ENCODE data around the gene FAM200C.

FAM200C gene

DNA sequence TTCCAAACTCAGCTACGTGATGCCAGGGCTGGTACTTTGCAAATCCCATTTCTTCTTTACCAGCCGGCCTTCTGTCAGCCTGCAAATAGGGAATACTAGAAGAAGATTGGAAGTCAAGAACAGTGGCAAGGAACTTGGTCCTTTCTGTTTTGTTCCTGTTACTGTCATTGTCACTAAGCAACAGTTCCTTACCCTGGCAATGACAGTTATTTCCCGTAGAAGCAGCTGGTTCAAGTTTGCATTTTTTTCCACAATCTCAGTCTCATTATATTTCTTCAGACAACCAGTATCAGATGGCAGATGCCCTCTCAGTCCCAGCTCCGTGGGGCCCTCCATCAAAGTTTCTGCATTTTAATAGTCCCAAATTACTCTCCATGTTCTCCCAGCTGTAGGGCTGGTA is 20.3 kb downstream of the FAM200C start:
- Histone ChIP-seq H3K9me3 (ENCODE audit: insufficient read depth, low read depth, low read length) (no peaks in the 10 kb centered on the region), H3K27me3 (ENCODE audit: insufficient read depth, low read length) (no peaks in the 10 kb centered on the region), H3K9ac (ENCODE audit: low read length) (no peak overlapping the region), H3K27ac (ENCODE audit: low read depth, low read length) (no peak overlapping the region), H3K4me2 (ENCODE audit: low read length) (no peak overlapping the region), H3K14ac (ENCODE audit: low read length) (no peak overlapping the region), H4K8ac (ENCODE audit: low read depth, low read length) (no peak overlapping the region), H3K18ac (ENCODE audit: low read length) (no peak overlapping the region), H3K23ac (ENCODE audit: low read length) (no peak overlapping the region), H3K36me3 (ENCODE audit: control insufficient read depth in 1 of 2, insufficient read depth in 2 of 2, low read length in 2 of 2) (no peaks in the 10 kb centered on the region), H4K91ac (ENCODE audit: low read depth, low read length) (no peak overlapping the region), H2BK12ac (ENCODE audit: low read length) (no peak overlapping the region), H2BK5ac (ENCODE audit: low read depth, low read length, poor library complexity) (no peak overlapping the region), H4K12ac (ENCODE audit: low read depth, low read length) (no peak overlapping the region), H3K4ac (ENCODE audit: low read depth, low read length) (no peak overlapping the region), H3K4me3 (ENCODE audit: low read depth, low read length) (no peak overlapping the region), H3K4me1 (ENCODE audit: control insufficient read depth in 1 of 2, insufficient read depth in 2 of 2, low read length in 2 of 2) (no peaks in the 10 kb centered on the region), H3K79me2 (ENCODE audit: control insufficient read depth, insufficient read depth, low read length, poor library complexity) (no peaks in the 10 kb centered on the region), H2BK120ac (ENCODE audit: insufficient read depth, low read length, poor library complexity) (no peak overlapping the region), H2AFZ (ENCODE audit: insufficient read depth, low read length, poor library complexity) (no peak overlapping the region), H3K79me1 (ENCODE audit: low read length) (no peaks in the 10 kb centered on the region), H2AK5ac (ENCODE audit: low read length) (no peak overlapping the region)
- WGBS (ENCODE audit: extremely low coverage, insufficient coverage, insufficient read length), result no CpG with 5 or more reads among the region's 4 CpGs
- peak; percentile 11 to 66 for DNase-seq

DNA sequence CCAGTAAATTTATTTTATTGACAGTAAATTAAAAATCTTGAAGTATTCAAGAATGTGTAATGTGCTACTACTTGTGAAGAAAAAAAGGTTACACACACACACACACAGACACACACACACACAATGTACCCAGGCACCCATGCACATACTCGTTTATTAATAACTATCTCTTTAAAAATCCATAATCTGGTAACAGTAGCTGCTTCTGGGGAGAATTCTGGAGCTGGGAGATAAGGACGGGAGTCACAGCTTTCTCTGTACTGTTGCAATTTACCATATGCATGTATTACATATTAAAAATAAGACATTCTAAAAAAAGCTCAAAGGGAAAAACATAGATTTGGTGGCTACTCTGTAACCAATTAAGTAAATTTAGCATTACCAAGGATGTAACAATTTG is 21.5 kb downstream of the FAM200C start:
- H3K18ac ChIP-seq (ENCODE audit: low read length), result no peak overlapping the region
- H3K9ac ChIP-seq (ENCODE audit: low read length), result no peak overlapping the region
- H3K4me3 ChIP-seq (ENCODE audit: low read depth, low read length), result no peak overlapping the region
- H2BK5ac ChIP-seq (ENCODE audit: low read depth, low read length, poor library complexity), result no peak overlapping the region
- no peak overlapping the region for H3K14ac ChIP-seq (ENCODE audit: low read length)
- no peaks in the 10 kb centered on the region for H3K27me3 ChIP-seq (ENCODE audit: insufficient read depth, low read length)
- H3K4me1 ChIP-seq (ENCODE audit: control insufficient read depth in 1 of 2, insufficient read depth in 2 of 2, low read length in 2 of 2), result no peaks in the 10 kb centered on the region
- H2BK12ac ChIP-seq (ENCODE audit: low read length), result no peak overlapping the region
- no peaks in the 10 kb centered on the region for H3K79me1 ChIP-seq (ENCODE audit: low read length)
- WGBS (ENCODE audit: extremely low coverage, insufficient coverage, insufficient read length), result no CpG with 5 or more reads among the region's 2 CpGs
- no peaks in the 10 kb centered on the region for H3K9me3 ChIP-seq (ENCODE audit: insufficient read depth, low read depth, low read length)
- no peaks in the 10 kb centered on the region for H3K36me3 ChIP-seq (ENCODE audit: control insufficient read depth in 1 of 2, insufficient read depth in 2 of 2, low read length in 2 of 2)
- H3K23ac ChIP-seq (ENCODE audit: low read length), result no peak overlapping the region
- no peak overlapping the region for H2AFZ ChIP-seq (ENCODE audit: insufficient read depth, low read length, poor library complexity)
- H4K12ac ChIP-seq (ENCODE audit: low read depth, low read length), result no peak overlapping the region
- H3K4ac ChIP-seq (ENCODE audit: low read depth, low read length), result no peak overlapping the region
- no peak overlapping the region for H2BK120ac ChIP-seq (ENCODE audit: insufficient read depth, low read length, poor library complexity)
- H4K91ac ChIP-seq (ENCODE audit: low read depth, low read length), result no peak overlapping the region
- H3K79me2 ChIP-seq (ENCODE audit: control insufficient read depth, insufficient read depth, low read length, poor library complexity), result no peaks in the 10 kb centered on the region
- H3K27ac ChIP-seq (ENCODE audit: low read depth, low read length), result no peak overlapping the region
- no peak for DNase-seq
- no peak overlapping the region for H4K8ac ChIP-seq (ENCODE audit: low read depth, low read length)
- H3K4me2 ChIP-seq (ENCODE audit: low read length), result no peak overlapping the region
- no peak overlapping the region for H2AK5ac ChIP-seq (ENCODE audit: low read length)

DNA sequence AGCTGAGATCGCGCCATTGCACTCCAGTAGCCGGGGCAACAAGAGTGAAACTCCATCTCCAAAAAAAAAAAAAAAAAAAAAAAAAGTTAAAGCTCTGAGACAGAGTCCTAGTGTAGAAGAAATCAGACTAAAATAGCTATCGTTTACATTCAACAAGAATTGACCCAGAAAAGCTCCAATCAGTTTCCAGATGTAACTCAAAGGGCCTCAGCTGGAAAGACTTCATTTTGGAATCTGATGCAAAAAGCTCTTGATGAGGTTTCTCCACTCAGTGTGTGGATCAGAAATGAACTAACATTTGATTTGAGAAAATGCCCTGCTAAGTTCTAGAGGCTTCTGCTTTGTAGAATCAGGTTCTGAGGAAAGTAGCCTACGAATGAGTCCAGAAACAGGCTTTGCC is 22.2 kb downstream of the FAM200C start:
- Histone ChIP-seq H3K14ac (ENCODE audit: low read length) (no peak overlapping the region), H2BK120ac (ENCODE audit: insufficient read depth, low read length, poor library complexity) (no peak overlapping the region), H3K4me3 (ENCODE audit: low read depth, low read length) (no peak overlapping the region), H3K18ac (ENCODE audit: low read length) (no peak overlapping the region), H2AK5ac (ENCODE audit: low read length) (no peak overlapping the region), H4K91ac (ENCODE audit: low read depth, low read length) (no peak overlapping the region), H3K36me3 (ENCODE audit: control insufficient read depth in 1 of 2, insufficient read depth in 2 of 2, low read length in 2 of 2) (no peaks in the 10 kb centered on the region), H2BK12ac (ENCODE audit: low read length) (no peak overlapping the region), H3K9me3 (ENCODE audit: insufficient read depth, low read depth, low read length) (no peaks in the 10 kb centered on the region), H3K79me1 (ENCODE audit: low read length) (no peaks in the 10 kb centered on the region), H3K4me1 (ENCODE audit: control insufficient read depth in 1 of 2, insufficient read depth in 2 of 2, low read length in 2 of 2) (no peaks in the 10 kb centered on the region), H3K4me2 (ENCODE audit: low read length) (no peak overlapping the region), H3K4ac (ENCODE audit: low read depth, low read length) (no peak overlapping the region), H4K8ac (ENCODE audit: low read depth, low read length) (no peak overlapping the region), H2AFZ (ENCODE audit: insufficient read depth, low read length, poor library complexity) (no peak overlapping the region), H3K9ac (ENCODE audit: low read length) (no peak overlapping the region), H3K23ac (ENCODE audit: low read length) (no peak overlapping the region), H3K27me3 (ENCODE audit: insufficient read depth, low read length) (no peaks in the 10 kb centered on the region), H4K12ac (ENCODE audit: low read depth, low read length) (no peak overlapping the region), H3K79me2 (ENCODE audit: control insufficient read depth, insufficient read depth, low read length, poor library complexity) (no peaks in the 10 kb centered on the region), H2BK5ac (ENCODE audit: low read depth, low read length, poor library complexity) (no peak overlapping the region), H3K27ac (ENCODE audit: low read depth, low read length) (no peak overlapping the region)
- no peak for DNase-seq
- no CpG with 5 or more reads among the region's 5 CpGs for WGBS (ENCODE audit: extremely low coverage, insufficient coverage, insufficient read length)

DNA sequence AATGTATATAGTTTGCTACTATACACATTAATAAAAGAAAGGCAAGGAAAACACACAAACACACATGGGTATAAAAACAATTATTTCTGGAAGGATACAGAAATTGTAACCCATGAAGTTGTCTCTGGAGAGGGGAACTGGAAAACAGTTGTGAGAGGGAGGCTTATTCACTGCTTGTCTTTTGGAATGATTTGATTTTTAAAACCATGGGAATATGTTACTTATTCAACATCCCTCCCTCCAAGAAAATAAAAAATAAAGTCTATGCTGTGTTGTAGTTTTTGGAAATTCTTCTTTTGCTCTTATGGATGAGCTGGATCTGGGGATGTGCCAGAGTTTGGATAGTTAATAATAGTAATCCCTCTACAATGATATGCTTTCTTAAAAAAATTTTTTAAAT is 23.4 kb downstream of the FAM200C start:
- Histone ChIP-seq H3K9ac (ENCODE audit: low read length) (no peak overlapping the region), H2AK5ac (ENCODE audit: low read length) (no peak overlapping the region), H4K8ac (ENCODE audit: low read depth, low read length) (no peak overlapping the region), H3K4me1 (ENCODE audit: control insufficient read depth in 1 of 2, insufficient read depth in 2 of 2, low read length in 2 of 2) (no peaks in the 10 kb centered on the region), H3K79me1 (ENCODE audit: low read length) (no peaks in the 10 kb centered on the region), H4K91ac (ENCODE audit: low read depth, low read length) (no peak overlapping the region), H3K36me3 (ENCODE audit: control insufficient read depth in 1 of 2, insufficient read depth in 2 of 2, low read length in 2 of 2) (no peaks in the 10 kb centered on the region), H2AFZ (ENCODE audit: insufficient read depth, low read length, poor library complexity) (no peak overlapping the region), H2BK120ac (ENCODE audit: insufficient read depth, low read length, poor library complexity) (no peak overlapping the region), H3K18ac (ENCODE audit: low read length) (no peak overlapping the region), H3K14ac (ENCODE audit: low read length) (no peak overlapping the region), H3K4me3 (ENCODE audit: low read depth, low read length) (no peak overlapping the region), H3K79me2 (ENCODE audit: control insufficient read depth, insufficient read depth, low read length, poor library complexity) (no peaks in the 10 kb centered on the region), H4K12ac (ENCODE audit: low read depth, low read length) (no peak overlapping the region), H3K27me3 (ENCODE audit: insufficient read depth, low read length) (no peaks in the 10 kb centered on the region), H3K27ac (ENCODE audit: low read depth, low read length) (no peak overlapping the region), H3K4me2 (ENCODE audit: low read length) (no peak overlapping the region), H2BK5ac (ENCODE audit: low read depth, low read length, poor library complexity) (no peak overlapping the region), H3K4ac (ENCODE audit: low read depth, low read length) (no peak overlapping the region), H3K23ac (ENCODE audit: low read length) (no peak overlapping the region), H2BK12ac (ENCODE audit: low read length) (no peak overlapping the region), H3K9me3 (ENCODE audit: insufficient read depth, low read depth, low read length) (no peaks in the 10 kb centered on the region)
- DNase-seq, result no peak

DNA sequence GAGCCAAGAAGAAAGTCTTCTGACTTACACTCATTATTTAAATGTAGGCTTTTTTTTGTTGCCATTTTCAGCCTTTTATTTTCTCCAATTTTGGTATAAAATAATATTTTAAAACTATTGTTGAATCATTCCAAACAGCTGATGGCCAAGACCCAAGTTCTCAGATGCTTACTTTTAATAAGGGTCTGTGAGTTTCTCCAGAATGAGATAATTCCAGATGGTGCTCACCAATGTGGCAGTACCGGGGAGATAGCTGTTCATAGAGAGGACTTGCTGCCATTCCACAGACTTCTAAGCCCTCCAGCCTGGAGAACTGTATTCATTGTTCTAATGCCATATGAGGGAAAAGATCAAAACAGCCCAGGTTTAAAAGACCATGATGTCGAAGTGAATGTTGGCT is 24.2 kb downstream of the FAM200C start:
- Histone ChIP-seq H2BK120ac (ENCODE audit: insufficient read depth, low read length, poor library complexity) (no peak overlapping the region), H2AFZ (ENCODE audit: insufficient read depth, low read length, poor library complexity) (no peak overlapping the region), H3K14ac (ENCODE audit: low read length) (no peak overlapping the region), H3K27ac (ENCODE audit: low read depth, low read length) (no peak overlapping the region), H2BK12ac (ENCODE audit: low read length) (no peak overlapping the region), H3K36me3 (ENCODE audit: control insufficient read depth in 1 of 2, insufficient read depth in 2 of 2, low read length in 2 of 2) (no peaks in the 10 kb centered on the region), H4K12ac (ENCODE audit: low read depth, low read length) (no peak overlapping the region), H4K91ac (ENCODE audit: low read depth, low read length) (no peak overlapping the region), H2AK5ac (ENCODE audit: low read length) (no peak overlapping the region), H3K4me3 (ENCODE audit: low read depth, low read length) (no peak overlapping the region), H3K23ac (ENCODE audit: low read length) (no peak overlapping the region), H3K79me1 (ENCODE audit: low read length) (no peaks in the 10 kb centered on the region), H2BK5ac (ENCODE audit: low read depth, low read length, poor library complexity) (no peak overlapping the region), H3K79me2 (ENCODE audit: control insufficient read depth, insufficient read depth, low read length, poor library complexity) (no peaks in the 10 kb centered on the region), H3K18ac (ENCODE audit: low read length) (no peak overlapping the region), H3K4ac (ENCODE audit: low read depth, low read length) (no peak overlapping the region), H3K4me2 (ENCODE audit: low read length) (no peak overlapping the region), H3K9me3 (ENCODE audit: insufficient read depth, low read depth, low read length) (no peaks in the 10 kb centered on the region), H3K27me3 (ENCODE audit: insufficient read depth, low read length) (peaks cover 4% of the 10 kb centered on the region), H3K9ac (ENCODE audit: low read length) (no peak overlapping the region), H3K4me1 (ENCODE audit: control insufficient read depth in 1 of 2, insufficient read depth in 2 of 2, low read length in 2 of 2) (peaks cover under 1 to 1% of the 10 kb centered on the region in 2 experiments), H4K8ac (ENCODE audit: low read depth, low read length) (no peak overlapping the region)
- WGBS (ENCODE audit: extremely low coverage, insufficient coverage, insufficient read length), result no CpG with 5 or more reads among the region's 2 CpGs
- DNase-seq, result no peak

All from trophoblast cell (in vitro differentiated cells and primary cell).